Measurements from ENCODE around the gene LMOD1. TPM values are rescaled to one million over a fixed set of nuclear protein-coding genes. Genes with fewer than 3 reads are reported as not detected.

LMOD1 gene
- polyA plus RNA-seq, 3 donors = not detected

DNA sequence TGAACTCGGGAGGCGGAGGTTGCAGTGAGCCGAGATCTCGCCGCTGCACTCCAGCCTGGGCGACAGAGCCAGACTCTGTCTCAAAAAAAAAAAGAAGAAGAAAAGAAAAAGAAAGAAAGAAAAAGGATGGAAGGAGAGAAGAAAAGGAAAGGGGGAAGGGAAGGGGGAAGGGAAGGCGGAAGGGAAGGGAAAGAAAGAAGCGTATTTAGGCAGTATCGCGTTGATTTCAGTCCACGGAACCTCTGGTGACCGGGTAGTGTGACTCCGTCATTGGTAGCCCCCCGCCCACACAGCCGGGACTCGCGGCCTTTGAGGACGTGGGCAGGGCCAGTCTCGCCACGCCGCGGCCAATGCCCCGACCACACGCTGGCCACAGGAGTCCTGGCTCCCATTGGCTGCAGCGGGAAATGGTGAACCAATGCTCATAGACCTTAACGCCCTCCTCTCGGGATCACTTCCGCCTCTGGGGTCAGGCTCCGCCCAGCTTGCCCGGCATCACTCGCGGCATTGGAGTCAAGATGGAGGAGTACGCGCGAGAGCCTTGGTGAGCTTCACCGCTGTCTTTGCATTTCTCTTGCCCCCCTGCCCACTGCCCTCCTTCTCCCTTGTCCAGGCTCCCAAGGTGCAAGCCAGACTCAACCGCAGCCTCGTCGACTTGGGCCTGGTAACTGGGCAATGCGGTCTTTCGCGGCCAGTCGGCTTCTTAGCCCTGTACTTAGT, 8.8 kb upstream of the LMOD1 start, which contains the start of gene TIMM17A:
TIMM17A (plus strand) TSS at position 495 of the 720 bp plus-strand sequence; CDS start at position 519, 24 bp downstream.
- H3K27me3 ChIP-seq (ENCODE audit: control insufficient read depth in 2 of 2, insufficient read depth in 2 of 2, low read length in 2 of 2) = no peaks in the 10 kb centered on the region
- Mint-ChIP-seq H3K4me3 (peak within 1 kb of the TSS; percentile 94 to 99), H3K36me3 (peaks cover 20 to 24% of the 10 kb centered on the region in 2 donors), H3K27ac (peak within 1 kb of the TSS; percentile 97 to 99 (median 98)), H3K4me1 (peaks cover 15% of the 10 kb centered on the region), H3K27me3 (ENCODE audit: low read depth in 3 of 3) (peaks cover 0 to 2% (median 0%) of the 10 kb centered on the region in 3 donors), H3K9me3 (peaks cover 0 to 4% (median 0%) of the 10 kb centered on the region in 7 donors)
- peak within 1 kb of the TSS; percentile 73 to 97 for H3K27ac ChIP-seq (ENCODE audit: low read depth in 1 of 2, low read length in 2 of 2)
- intact Hi-C loops (cut with micrococcal nuclease) = loop anchor here in 1 of 2 donors (2.0 to 5.0 kb wide), 2 partner anchors 76 to 128 kb away; partner anchors contain the start of gene IPO9
- H3K9me3 ChIP-seq (replicated peaks in 1 of 2; ENCODE audit: control insufficient read depth in 1 of 2, insufficient read depth in 1 of 2, low read length in 2 of 2) = no peaks in the 10 kb centered on the region
- H3K79me2 ChIP-seq (ENCODE audit: insufficient read depth, low read length) = peaks cover 30% of the 10 kb centered on the region
- TF ChIP-seq, protein P1, sequence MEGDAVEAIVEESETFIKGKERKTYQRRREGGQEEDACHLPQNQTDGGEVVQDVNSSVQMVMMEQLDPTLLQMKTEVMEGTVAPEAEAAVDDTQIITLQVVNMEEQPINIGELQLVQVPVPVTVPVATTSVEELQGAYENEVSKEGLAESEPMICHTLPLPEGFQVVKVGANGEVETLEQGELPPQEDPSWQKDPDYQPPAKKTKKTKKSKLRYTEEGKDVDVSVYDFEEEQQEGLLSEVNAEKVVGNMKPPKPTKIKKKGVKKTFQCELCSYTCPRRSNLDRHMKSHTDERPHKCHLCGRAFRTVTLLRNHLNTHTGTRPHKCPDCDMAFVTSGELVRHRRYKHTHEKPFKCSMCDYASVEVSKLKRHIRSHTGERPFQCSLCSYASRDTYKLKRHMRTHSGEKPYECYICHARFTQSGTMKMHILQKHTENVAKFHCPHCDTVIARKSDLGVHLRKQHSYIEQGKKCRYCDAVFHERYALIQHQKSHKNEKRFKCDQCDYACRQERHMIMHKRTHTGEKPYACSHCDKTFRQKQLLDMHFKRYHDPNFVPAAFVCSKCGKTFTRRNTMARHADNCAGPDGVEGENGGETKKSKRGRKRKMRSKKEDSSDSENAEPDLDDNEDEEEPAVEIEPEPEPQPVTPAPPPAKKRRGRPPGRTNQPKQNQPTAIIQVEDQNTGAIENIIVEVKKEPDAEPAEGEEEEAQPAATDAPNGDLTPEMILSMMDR (IDR thresholded peaks at IDR 0.05) = no peak
- H2AFZ ChIP-seq (ENCODE audit: insufficient read depth, low read depth, low read length, poor library complexity, severe bottlenecking) = peak within 1 kb of the TSS; percentile 85
- H3K4me2 ChIP-seq (replicated peaks; ENCODE audit: extremely low read depth, low read length, poor library complexity, severe bottlenecking) = peak within 1 kb of the TSS; percentile 87
- H3K4me1 ChIP-seq (ENCODE audit: control insufficient read depth in 1 of 2, insufficient read depth in 2 of 2, low read length in 2 of 2) = peaks cover 11 to 14% of the 10 kb centered on the region in 2 donors
- 1% methylated on average over 37 of the region's 43 CpGs for WGBS (ENCODE audit: insufficient coverage)
- H3K4me3 ChIP-seq (replicated peaks in 1 of 3; ENCODE audit: low read depth in 2 of 3, low read length in 3 of 3) = peak within 1 kb of the TSS; percentile 68 to 93 (median 73)
- peak within 1 kb of the TSS; percentile 91 for H3K9ac ChIP-seq (ENCODE audit: insufficient read depth, low read length, poor library complexity, severe bottlenecking)
- peaks cover 22 to 27% of the 10 kb centered on the region in 2 donors for H3K36me3 ChIP-seq (replicated peaks in 1 of 2; ENCODE audit: control insufficient read depth in 1 of 2, insufficient read depth in 2 of 2, low read length in 2 of 2)
- peak; percentile 97 to 99 (median 98) for DNase-seq
- no peaks in the 10 kb centered on the region for H4K20me1 ChIP-seq (ENCODE audit: insufficient read depth, low read length)

DNA sequence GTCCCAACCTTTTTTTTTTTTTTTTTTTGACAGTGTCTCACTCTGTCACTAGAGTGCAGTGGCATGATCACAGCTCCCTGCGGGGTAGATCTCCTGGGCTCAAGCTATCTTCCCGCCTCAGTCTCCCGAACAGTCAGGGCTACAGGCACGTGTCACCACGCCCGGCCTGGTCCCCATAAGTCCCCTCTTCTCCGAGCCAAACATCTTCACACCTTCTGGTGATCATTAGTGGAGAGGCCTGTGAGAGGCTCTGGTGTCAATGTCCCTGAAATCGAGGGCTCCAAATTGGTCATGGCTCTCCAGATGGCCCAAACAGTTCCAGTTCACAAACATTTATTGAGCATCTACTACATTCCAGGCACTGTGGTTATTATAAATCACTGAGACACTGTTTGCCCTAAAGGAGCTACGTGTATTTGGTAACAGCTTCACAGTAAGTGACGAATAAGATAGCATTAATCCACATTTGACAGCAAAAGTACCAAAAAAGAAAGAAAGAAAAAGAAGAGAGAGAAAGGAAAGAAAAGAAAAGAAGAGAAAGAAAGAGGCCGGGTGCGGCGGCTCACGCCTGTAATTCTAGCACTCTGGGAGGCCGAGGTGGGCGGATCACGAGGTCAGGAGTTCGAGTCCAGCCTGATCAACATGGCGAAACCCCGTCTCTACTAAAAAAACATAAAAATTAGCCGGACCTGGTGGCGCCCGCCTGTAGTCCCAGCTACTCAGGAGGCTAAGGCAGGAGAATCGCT, 8.1 kb upstream of the LMOD1 start:
- peaks cover 19 to 22% of the 10 kb centered on the region in 2 donors for H3K36me3 Mint-ChIP-seq
- Histone ChIP-seq H3K27me3 (ENCODE audit: control insufficient read depth in 2 of 2, insufficient read depth in 2 of 2, low read length in 2 of 2) (no peaks in the 10 kb centered on the region), H3K9me3 (replicated peaks in 1 of 2; ENCODE audit: control insufficient read depth in 1 of 2, insufficient read depth in 1 of 2, low read length in 2 of 2) (no peaks in the 10 kb centered on the region), H3K4me3 (replicated peaks in 1 of 3; ENCODE audit: low read depth in 2 of 3, low read length in 3 of 3) (peak overlapping the region; percentile 68 to 93 (median 73)), H3K79me2 (ENCODE audit: insufficient read depth, low read length) (peaks cover 30% of the 10 kb centered on the region), H3K27ac (ENCODE audit: low read depth in 1 of 2, low read length in 2 of 2) (peak overlapping the region; percentile 73 to 97), H4K20me1 (ENCODE audit: insufficient read depth, low read length) (no peaks in the 10 kb centered on the region), H3K4me1 (ENCODE audit: control insufficient read depth in 1 of 2, insufficient read depth in 2 of 2, low read length in 2 of 2) (peaks cover 11 to 14% of the 10 kb centered on the region in 2 donors), H3K9ac (ENCODE audit: insufficient read depth, low read length, poor library complexity, severe bottlenecking) (peak overlapping the region; percentile 91), H3K4me2 (replicated peaks; ENCODE audit: extremely low read depth, low read length, poor library complexity, severe bottlenecking) (peak overlapping the region; percentile 87), H2AFZ (ENCODE audit: insufficient read depth, low read depth, low read length, poor library complexity, severe bottlenecking) (peak overlapping the region; percentile 85), H3K36me3 (replicated peaks in 1 of 2; ENCODE audit: control insufficient read depth in 1 of 2, insufficient read depth in 2 of 2, low read length in 2 of 2) (peaks cover 17 to 24% of the 10 kb centered on the region in 2 donors)
- peak overlapping the region; percentile 94 to 99 for H3K4me3 Mint-ChIP-seq
- intact Hi-C loops (cut with micrococcal nuclease) = loop anchor here in 1 of 2 donors (2.0 to 5.0 kb wide), 2 partner anchors 76 to 127 kb away; partner anchors contain the start of gene IPO9
- peaks cover 0 to 2% (median 0%) of the 10 kb centered on the region in 3 donors for H3K27me3 Mint-ChIP-seq (ENCODE audit: low read depth in 3 of 3)
- TF ChIP-seq, protein P1 (IDR thresholded peaks at IDR 0.05) = no peak
- 51% methylated on average over 17 of the region's 24 CpGs for WGBS (ENCODE audit: insufficient coverage)
- peaks cover 15% of the 10 kb centered on the region for H3K4me1 Mint-ChIP-seq
- no peak for DNase-seq
- H3K9me3 Mint-ChIP-seq = peaks cover 0 to 4% (median 0%) of the 10 kb centered on the region in 7 donors
- peak overlapping the region; percentile 97 to 99 (median 98) for H3K27ac Mint-ChIP-seq

Data from CD14-positive monocyte (primary cell).